K562 (cell line): Measurements from ENCODE around the gene DUS4L. TPM values are rescaled to one million over a fixed set of nuclear protein-coding genes. Genes with fewer than 3 reads are reported as not detected.

Experiments used
- ARID1B ChIP-seq: fragments of 450-650 bp; IDR thresholded peaks from 2 replicates; pipeline ENCODE4 v1.6.1; 2016; ENCODE audit warnings: antibody characterized with exemption, mild to moderate bottlenecking, inconsistent platforms
- FOXP1 ChIP-seq: sonication (generic); formaldehyde crosslinking; IDR thresholded peaks from 2 replicates; pipeline ENCODE4 v1.8.0; 2022; ENCODE audit warnings: mild to moderate bottlenecking, missing genetic modification reagents
- HDAC1 ChIP-seq, 2 experiments: fragments of 450-650 bp; IDR thresholded peaks; 2 replicates each; pipeline ENCODE4 v1.6.1; 2016 to 2017; ENCODE audit warnings: inconsistent platforms in 1 of 2, mild to moderate bottlenecking in 1 of 2, moderate library complexity in 1 of 2
- HLTF ChIP-seq: fragments of 450-650 bp; IDR thresholded peaks from 2 replicates; pipeline ENCODE4 v1.6.1; 2016
- ILK ChIP-seq: fragments of 450-650 bp; IDR thresholded peaks from 2 replicates; pipeline ENCODE4 v1.6.1; 2016; ENCODE audit warnings: missing genetic modification characterization, low read depth, mild to moderate bottlenecking, missing compliant biosample characterization, moderate library complexity, borderline replicate concordance
- JUNB ChIP-seq: fragments of 450-650 bp; formaldehyde crosslinking; conservative IDR thresholded peaks from 2 replicates; pipeline ENCODE4 v1.4.0; 2020; ENCODE audit warnings: mild to moderate bottlenecking
- MECOM ChIP-seq: fragments of 250-450 bp; sonication (Bioruptor Pico); IDR thresholded peaks from 2 replicates; pipeline ENCODE4 v1.8.0; 2022; ENCODE audit warnings: inconsistent platforms
- MXI1 ChIP-seq: IDR thresholded peaks from 2 replicates; pipeline ENCODE4 v1.6.1; 2011; ENCODE audit warnings: low read depth, mild to moderate bottlenecking, improper control_type of control experiment, low read length
- NCOA4 ChIP-seq: fragments of 450-650 bp; IDR thresholded peaks from 2 replicates; pipeline ENCODE4 v1.6.1; 2018; ENCODE audit warnings: mild to moderate bottlenecking; ENCODE audit not compliant: partially characterized antibody
- SMAD2 ChIP-seq: fragments of 150-350 bp; IDR thresholded peaks from 2 replicates; pipeline ENCODE4 v1.6.1; 2014; ENCODE audit warnings: low read depth, mild to moderate bottlenecking, low read length
- TAL1 ChIP-seq: fragments of 450-650 bp; IDR thresholded peaks from 2 replicates; pipeline ENCODE4 v1.6.1; 2016; ENCODE audit warnings: mild to moderate bottlenecking
- TCF3 ChIP-seq: sonication (generic); formaldehyde crosslinking; IDR thresholded peaks from 2 replicates; pipeline ENCODE4 v1.4.0; 2020; ENCODE audit warnings: mild to moderate bottlenecking, missing genetic modification reagents
- ZNF239 ChIP-seq: fragments of 250-450 bp; sonication (Bioruptor Pico); IDR thresholded peaks from 2 replicates; pipeline ENCODE4 v1.4.0; 2020; ENCODE audit warnings: mild to moderate bottlenecking
- ZNF583 ChIP-seq: fragments of 250-450 bp; sonication (Bioruptor Pico); IDR thresholded peaks from 2 replicates; pipeline ENCODE4 v1.4.0; 2020
- polyA plus RNA-seq, 8 experiments: library from polyadenylated mRNA; depleted of rRNA in 4 of 8; stranded (reverse) in 5 of 8; unstranded in 3 of 8; fragments of >200 nt; fragmentation: Nextera tagmentation in 2 of 8; fragmentation: Illumina TruSeq in 1 of 8; extraction: Ambion mirVana in 2 of 8; extraction: Trizol in 1 of 8; gene quantifications; 2 replicates each; pipeline versions ENCODE4 v1.2.1 to v1.2.3, GENCODE V29; 2011 to 2014; ENCODE audit warnings: inconsistent platforms in 1 of 8, missing spikeins in 1 of 8
- total RNA-seq, 7 experiments: library from RNA; depleted of rRNA in 6 of 7; stranded (reverse); fragments of >200 nt in 6 of 7; fragmentation: Illumina TruSeq in 2 of 7; extraction: Trizol in 2 of 7; gene quantifications; 2 replicates each; pipeline versions ENCODE4 v1.2.1 to v1.2.3, GENCODE V29; 2011 to 2021; ENCODE audit warnings: low replicate concordance in 1 of 7
- TF ChIP-seq, protein P1 (sequence below): sonication (generic); formaldehyde crosslinking; IDR thresholded peaks from 2 replicates; pipeline ENCODE4 v1.8.0; 2023; ENCODE audit warnings: missing genetic modification reagents, mild to moderate bottlenecking, borderline replicate concordance
- TF ChIP-seq, protein P2 (sequence below): sonication (generic); formaldehyde crosslinking; IDR thresholded peaks from 2 replicates; pipeline ENCODE4 v1.8.0; 2022; ENCODE audit warnings: mild to moderate bottlenecking, missing genetic modification reagents
- TF ChIP-seq, protein P3 (sequence below): fragments of 450-650 bp; IDR thresholded peaks from 2 replicates; pipeline ENCODE4 v1.6.1; 2014; ENCODE audit warnings: low read depth, mild to moderate bottlenecking, moderate library complexity, borderline replicate concordance
- TF ChIP-seq, protein P4 (sequence below): fragments of 450-650 bp; formaldehyde crosslinking; IDR thresholded peaks from 2 replicates; pipeline ENCODE4 v1.4.0; 2020; ENCODE audit warnings: mild to moderate bottlenecking, moderate library complexity

DUS4L gene
- total and polyA plus RNA-seq, 9 of the 15 experiments (the other 6 are each of a cell fraction or from before 2014, with no cell fraction given), result 12.2 to 33.6 (median 28.6) TPM

DNA sequence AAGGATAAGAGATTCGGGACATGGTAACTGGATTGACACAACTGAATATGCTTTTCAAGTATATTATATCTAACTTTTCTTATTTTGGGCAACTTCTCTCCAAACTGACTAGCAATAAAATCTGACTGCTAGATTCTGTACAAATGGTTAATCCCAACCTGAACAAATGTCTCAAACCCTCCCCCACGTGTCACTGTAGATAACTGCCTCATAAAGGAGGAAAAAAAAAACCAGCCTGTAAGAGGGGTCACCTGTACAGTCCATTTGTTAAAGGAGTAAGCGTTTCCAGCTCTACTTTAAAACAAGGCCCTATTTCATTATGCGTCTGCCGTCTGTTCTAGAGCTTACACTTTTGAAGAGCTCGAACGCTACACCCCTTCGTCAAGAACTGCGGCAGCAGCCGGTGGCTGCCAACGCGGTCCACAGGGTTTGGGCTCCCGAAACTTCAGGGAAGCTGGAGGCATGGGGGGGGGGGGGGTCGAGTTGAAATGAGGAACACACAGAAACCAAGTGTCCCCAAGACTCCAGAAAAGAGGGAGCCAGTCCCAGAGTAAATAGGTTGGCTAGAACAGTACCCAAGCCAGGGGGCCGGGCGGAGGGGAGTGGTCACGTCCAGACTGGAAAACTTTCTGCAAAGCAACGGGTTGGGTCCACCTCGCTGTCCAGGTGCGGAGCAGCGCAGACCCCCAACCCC is 543 bp upstream of the DUS4L start (continued):
- TF ChIP-seq, protein P1, sequence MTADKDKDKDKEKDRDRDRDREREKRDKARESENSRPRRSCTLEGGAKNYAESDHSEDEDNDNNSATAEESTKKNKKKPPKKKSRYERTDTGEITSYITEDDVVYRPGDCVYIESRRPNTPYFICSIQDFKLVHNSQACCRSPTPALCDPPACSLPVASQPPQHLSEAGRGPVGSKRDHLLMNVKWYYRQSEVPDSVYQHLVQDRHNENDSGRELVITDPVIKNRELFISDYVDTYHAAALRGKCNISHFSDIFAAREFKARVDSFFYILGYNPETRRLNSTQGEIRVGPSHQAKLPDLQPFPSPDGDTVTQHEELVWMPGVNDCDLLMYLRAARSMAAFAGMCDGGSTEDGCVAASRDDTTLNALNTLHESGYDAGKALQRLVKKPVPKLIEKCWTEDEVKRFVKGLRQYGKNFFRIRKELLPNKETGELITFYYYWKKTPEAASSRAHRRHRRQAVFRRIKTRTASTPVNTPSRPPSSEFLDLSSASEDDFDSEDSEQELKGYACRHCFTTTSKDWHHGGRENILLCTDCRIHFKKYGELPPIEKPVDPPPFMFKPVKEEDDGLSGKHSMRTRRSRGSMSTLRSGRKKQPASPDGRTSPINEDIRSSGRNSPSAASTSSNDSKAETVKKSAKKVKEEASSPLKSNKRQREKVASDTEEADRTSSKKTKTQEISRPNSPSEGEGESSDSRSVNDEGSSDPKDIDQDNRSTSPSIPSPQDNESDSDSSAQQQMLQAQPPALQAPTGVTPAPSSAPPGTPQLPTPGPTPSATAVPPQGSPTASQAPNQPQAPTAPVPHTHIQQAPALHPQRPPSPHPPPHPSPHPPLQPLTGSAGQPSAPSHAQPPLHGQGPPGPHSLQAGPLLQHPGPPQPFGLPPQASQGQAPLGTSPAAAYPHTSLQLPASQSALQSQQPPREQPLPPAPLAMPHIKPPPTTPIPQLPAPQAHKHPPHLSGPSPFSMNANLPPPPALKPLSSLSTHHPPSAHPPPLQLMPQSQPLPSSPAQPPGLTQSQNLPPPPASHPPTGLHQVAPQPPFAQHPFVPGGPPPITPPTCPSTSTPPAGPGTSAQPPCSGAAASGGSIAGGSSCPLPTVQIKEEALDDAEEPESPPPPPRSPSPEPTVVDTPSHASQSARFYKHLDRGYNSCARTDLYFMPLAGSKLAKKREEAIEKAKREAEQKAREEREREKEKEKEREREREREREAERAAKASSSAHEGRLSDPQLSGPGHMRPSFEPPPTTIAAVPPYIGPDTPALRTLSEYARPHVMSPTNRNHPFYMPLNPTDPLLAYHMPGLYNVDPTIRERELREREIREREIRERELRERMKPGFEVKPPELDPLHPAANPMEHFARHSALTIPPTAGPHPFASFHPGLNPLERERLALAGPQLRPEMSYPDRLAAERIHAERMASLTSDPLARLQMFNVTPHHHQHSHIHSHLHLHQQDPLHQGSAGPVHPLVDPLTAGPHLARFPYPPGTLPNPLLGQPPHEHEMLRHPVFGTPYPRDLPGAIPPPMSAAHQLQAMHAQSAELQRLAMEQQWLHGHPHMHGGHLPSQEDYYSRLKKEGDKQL (CRISPR knock-in tag), result no peak; the same call in 1 of the 2 replicates
- TF ChIP-seq TCF3 (CRISPR knock-in tag), result no peak
- 0 out of 2 replicates have a peak, but pooled peaks have one; percentile 25 for TF ChIP-seq MECOM
- TF ChIP-seq HLTF, result no peak
- TF ChIP-seq, protein P2, sequence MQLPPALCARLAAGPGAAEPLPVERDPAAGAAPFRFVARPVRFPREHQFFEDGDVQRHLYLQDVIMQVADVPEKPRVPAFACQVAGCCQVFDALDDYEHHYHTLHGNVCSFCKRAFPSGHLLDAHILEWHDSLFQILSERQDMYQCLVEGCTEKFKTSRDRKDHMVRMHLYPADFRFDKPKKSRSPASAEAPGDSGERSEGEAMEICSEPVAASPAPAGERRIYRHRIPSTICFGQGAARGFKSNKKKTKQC (CRISPR knock-in tag), result no peak
- no peak for TF ChIP-seq ILK (tag)
- TF ChIP-seq JUNB (CRISPR knock-in tag), result no peak
- TF ChIP-seq TAL1, result no peak
- TF ChIP-seq ZNF239 (CRISPR knock-in tag), result no peak
- 0 out of 2 replicates have a peak, but pooled peaks have one; percentile 50 for TF ChIP-seq FOXP1 (CRISPR knock-in tag)
- TF ChIP-seq SMAD2, result no peak
- no peak for TF ChIP-seq NCOA4
- TF ChIP-seq ARID1B, result no peak
- TF ChIP-seq ZNF583, result no peak; the same call in 1 of the 2 replicates
- TF ChIP-seq MXI1, result peak; percentile 31; the same call in 1 of the 2 replicates
- TF ChIP-seq, protein P3, sequence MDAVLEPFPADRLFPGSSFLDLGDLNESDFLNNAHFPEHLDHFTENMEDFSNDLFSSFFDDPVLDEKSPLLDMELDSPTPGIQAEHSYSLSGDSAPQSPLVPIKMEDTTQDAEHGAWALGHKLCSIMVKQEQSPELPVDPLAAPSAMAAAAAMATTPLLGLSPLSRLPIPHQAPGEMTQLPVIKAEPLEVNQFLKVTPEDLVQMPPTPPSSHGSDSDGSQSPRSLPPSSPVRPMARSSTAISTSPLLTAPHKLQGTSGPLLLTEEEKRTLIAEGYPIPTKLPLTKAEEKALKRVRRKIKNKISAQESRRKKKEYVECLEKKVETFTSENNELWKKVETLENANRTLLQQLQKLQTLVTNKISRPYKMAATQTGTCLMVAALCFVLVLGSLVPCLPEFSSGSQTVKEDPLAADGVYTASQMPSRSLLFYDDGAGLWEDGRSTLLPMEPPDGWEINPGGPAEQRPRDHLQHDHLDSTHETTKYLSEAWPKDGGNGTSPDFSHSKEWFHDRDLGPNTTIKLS, result peak; percentile 99
- TF ChIP-seq, protein P4, sequence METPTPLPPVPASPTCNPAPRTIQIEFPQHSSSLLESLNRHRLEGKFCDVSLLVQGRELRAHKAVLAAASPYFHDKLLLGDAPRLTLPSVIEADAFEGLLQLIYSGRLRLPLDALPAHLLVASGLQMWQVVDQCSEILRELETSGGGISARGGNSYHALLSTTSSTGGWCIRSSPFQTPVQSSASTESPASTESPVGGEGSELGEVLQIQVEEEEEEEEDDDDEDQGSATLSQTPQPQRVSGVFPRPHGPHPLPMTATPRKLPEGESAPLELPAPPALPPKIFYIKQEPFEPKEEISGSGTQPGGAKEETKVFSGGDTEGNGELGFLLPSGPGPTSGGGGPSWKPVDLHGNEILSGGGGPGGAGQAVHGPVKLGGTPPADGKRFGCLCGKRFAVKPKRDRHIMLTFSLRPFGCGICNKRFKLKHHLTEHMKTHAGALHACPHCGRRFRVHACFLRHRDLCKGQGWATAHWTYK (CRISPR knock-in tag), result 0 out of 2 replicates have a peak, but pooled peaks have one; percentile 11
- peak; percentile 9 to 36; a peak in 3 of 4 replicates for TF ChIP-seq HDAC1 (IDR thresholded peaks at IDR 0.05)
